Subcutaneous abdominal adipose tissue (tissue), 5 donors: ENCODE measurements around the gene LRMDA.

Source experiments
- H3K27ac ChIP-seq: one replicate; pipeline ENCODE4 v1.7.0; 2013; ENCODE audit warnings: low read depth, mild to moderate bottlenecking, inconsistent platforms, low read length, moderate library complexity
- H3K27me3 ChIP-seq, 5 donors: one replicate each; pipeline ENCODE4 v1.7.0; 2013; ENCODE audit warnings: low read length in 5 of 5, inconsistent platforms in 1 of 5; ENCODE audit not compliant: control insufficient read depth in 5 of 5, insufficient read depth in 4 of 5
- H3K36me3 ChIP-seq, 5 donors: one replicate each; pipeline ENCODE4 v1.7.0; 2013; ENCODE audit warnings: low read length in 5 of 5; ENCODE audit not compliant: control insufficient read depth in 5 of 5, insufficient read depth in 5 of 5
- H3K4me1 ChIP-seq, 5 donors: one replicate each; pipeline ENCODE4 v1.7.0; 2013; ENCODE audit warnings: low read length in 5 of 5, mild to moderate bottlenecking in 3 of 5, moderate library complexity in 1 of 5; ENCODE audit not compliant: control insufficient read depth in 5 of 5, insufficient read depth in 5 of 5
- H3K4me3 ChIP-seq, 5 donors: one replicate each; pipeline ENCODE4 v1.7.0; 2013; ENCODE audit warnings: low read length in 5 of 5, low read depth in 1 of 5
- H3K9ac ChIP-seq, 5 donors: one replicate each; pipeline ENCODE4 v1.7.0; 2013; ENCODE audit warnings: low read length in 5 of 5, mild to moderate bottlenecking in 4 of 5, moderate library complexity in 3 of 5
- H3K9me3 ChIP-seq, 5 donors: one replicate each; pipeline ENCODE4 v1.7.0; 2013; ENCODE audit warnings: low read length in 5 of 5; ENCODE audit not compliant: control insufficient read depth in 5 of 5
- donor health status: healthy.
- donor health status: healthy.
- donor health status: healthy.
- donor health status: healthy.
- donor health status: healthy.

Gene LRMDA

GRCh38 chr10:75525067-75525466 lies 93.6 kb downstream of the LRMDA start:
- Histone ChIP-seq H3K9ac (no peak overlapping the region), H3K27ac (no peak overlapping the region), H3K4me1 (peaks cover 0 to 4% (median 0%) of the 10 kb centered on the region in 5 donors), H3K27me3 (no peaks in the 10 kb centered on the region), H3K36me3 (no peaks in the 10 kb centered on the region), H3K9me3 (no peaks in the 10 kb centered on the region), H3K4me3 (no peak overlapping the region)

DNA sequence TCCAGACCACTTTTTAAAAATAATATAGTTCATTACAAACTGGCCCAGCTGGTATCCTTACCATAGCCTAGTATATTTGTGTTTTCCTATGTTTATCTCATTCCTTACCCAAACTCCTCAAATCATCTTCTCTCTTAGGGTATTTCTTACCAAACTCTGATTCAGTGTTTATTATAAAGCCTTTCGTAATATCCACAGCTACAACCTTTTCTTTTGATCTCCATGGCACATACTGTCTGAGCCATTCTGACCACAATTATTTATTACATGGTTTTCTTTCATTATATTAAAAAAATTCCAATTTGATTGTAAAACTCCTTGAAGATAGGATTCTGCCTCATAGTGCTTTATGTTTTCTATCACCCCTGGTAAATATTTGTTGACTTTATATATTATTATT lies 94.2 kb downstream of the LRMDA start:
- Histone ChIP-seq H3K27ac (no peak overlapping the region), H3K36me3 (no peaks in the 10 kb centered on the region), H3K9me3 (no peaks in the 10 kb centered on the region), H3K9ac (no peak overlapping the region), H3K4me1 (peaks cover 0 to 4% (median 0%) of the 10 kb centered on the region in 5 donors), H3K4me3 (no peak overlapping the region), H3K27me3 (no peaks in the 10 kb centered on the region)

DNA sequence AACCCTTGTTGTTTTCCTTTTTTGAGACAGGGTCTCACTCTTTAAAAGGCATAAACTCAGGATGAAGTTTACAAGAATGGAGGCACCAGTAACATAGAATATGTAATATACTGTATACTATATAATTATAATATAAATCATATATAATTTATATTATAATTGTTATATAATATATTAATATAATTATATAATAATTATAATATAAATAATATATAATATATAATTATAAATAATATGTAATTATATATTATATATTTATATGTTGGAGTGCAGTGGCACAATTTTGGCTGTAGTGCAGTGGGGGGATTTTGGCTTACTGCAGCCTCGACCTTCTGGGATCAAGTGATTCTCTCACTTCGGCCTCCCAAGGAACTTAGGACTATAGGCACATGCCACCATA lies 96.1 kb downstream of the LRMDA start:
- Histone ChIP-seq H3K4me3 (no peak overlapping the region), H3K27me3 (no peaks in the 10 kb centered on the region), H3K9ac (no peak overlapping the region), H3K27ac (no peak overlapping the region), H3K4me1 (peaks cover 0 to 4% (median 0%) of the 10 kb centered on the region in 5 donors), H3K9me3 (no peaks in the 10 kb centered on the region), H3K36me3 (no peaks in the 10 kb centered on the region)

- Histone ChIP-seq H3K4me3 (no peak overlapping the region), H3K4me1 (peaks cover 0 to 4% (median 0%) of the 10 kb centered on the region in 5 donors), H3K27me3 (no peaks in the 10 kb centered on the region), H3K9ac (no peak overlapping the region), H3K9me3 (no peaks in the 10 kb centered on the region), H3K27ac (no peak overlapping the region), H3K36me3 (no peaks in the 10 kb centered on the region)
Observed at GRCh38 chr10:75528392-75528791, 97.0 kb downstream of the LRMDA start.

DNA sequence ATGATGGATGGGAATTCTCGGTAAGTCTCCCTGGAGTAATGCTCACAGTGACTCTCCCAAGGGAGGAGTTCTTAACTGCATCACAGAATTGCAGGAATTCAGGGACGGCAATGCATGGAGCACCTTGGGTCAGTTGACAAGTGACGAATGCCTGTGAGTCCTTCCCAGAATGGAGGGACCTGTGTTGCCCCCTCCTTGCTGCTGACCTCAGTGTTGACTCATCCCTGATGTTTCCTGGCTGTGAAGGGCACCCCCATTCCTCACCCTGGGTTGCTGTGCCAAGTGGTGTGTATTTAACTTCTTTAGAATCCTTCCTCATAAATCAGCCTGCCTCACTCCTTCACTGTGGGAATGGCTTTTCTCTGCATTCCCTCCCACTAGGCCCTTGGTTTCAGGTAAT lies 98.9 kb downstream of the LRMDA start:
- Histone ChIP-seq H3K4me1 (peaks cover 0 to 4% (median 0%) of the 10 kb centered on the region in 5 donors), H3K4me3 (no peak overlapping the region), H3K9ac (no peak overlapping the region), H3K9me3 (no peaks in the 10 kb centered on the region), H3K27ac (no peak overlapping the region), H3K36me3 (no peaks in the 10 kb centered on the region), H3K27me3 (no peaks in the 10 kb centered on the region)

GRCh38 chr10:75531571-75532031 lies 100.2 kb downstream of the LRMDA start:
- H3K4me1 ChIP-seq: peaks cover 0 to 4% (median 0%) of the 10 kb centered on the region in 5 donors
- no peaks in the 10 kb centered on the region for H3K9me3 ChIP-seq
- no peak overlapping the region for H3K4me3 ChIP-seq
- no peaks in the 10 kb centered on the region for H3K36me3 ChIP-seq
- no peak overlapping the region for H3K9ac ChIP-seq
- H3K27me3 ChIP-seq: no peaks in the 10 kb centered on the region
- H3K27ac ChIP-seq: no peak overlapping the region

DNA sequence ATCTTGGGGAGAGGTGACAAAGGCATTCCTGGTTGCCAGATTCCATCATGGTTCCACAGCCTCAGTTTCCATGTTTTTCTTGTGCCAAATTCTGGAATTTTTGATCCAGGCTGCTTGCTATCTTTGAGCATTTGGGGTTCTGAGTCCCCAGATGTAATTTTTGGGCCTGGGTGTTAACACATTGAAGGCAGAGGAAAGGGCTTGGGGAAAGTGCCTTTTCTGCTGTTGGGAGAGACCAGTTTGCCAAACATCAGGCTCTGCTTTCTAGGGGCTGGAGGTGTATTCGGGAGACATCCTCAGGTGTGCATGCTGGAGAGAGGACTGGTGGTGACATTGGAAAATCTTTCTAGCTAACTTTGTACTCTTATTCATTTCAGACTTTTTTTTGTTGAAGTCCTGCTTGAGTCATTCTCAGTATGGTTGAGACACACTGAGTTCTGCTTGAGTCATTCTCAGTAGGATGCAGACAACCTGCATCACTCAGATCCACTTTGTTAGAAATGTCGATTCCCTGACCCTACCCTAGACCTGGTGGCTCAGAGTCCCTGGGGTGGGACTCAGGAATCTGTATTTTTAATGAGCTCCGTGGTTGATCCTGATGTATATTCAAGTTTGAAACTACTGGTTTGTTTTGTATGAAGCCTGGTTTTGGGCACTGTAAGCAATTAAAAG lies 101.0 kb downstream of the LRMDA start:
- H3K36me3 ChIP-seq: no peaks in the 10 kb centered on the region
- no peak overlapping the region for H3K27ac ChIP-seq
- no peak overlapping the region for H3K4me3 ChIP-seq
- no peaks in the 10 kb centered on the region for H3K27me3 ChIP-seq
- no peaks in the 10 kb centered on the region for H3K9me3 ChIP-seq
- peaks cover 0 to 4% (median 0%) of the 10 kb centered on the region in 5 donors for H3K4me1 ChIP-seq
- H3K9ac ChIP-seq: no peak overlapping the region

GRCh38 chr10:75538144-75538543 lies 106.7 kb downstream of the LRMDA start:
- Histone ChIP-seq H3K9ac (no peak overlapping the region), H3K4me1 (peaks cover 2 to 23% (median 18%) of the 10 kb centered on the region in 5 donors), H3K36me3 (no peaks in the 10 kb centered on the region), H3K27ac (no peak overlapping the region), H3K9me3 (no peaks in the 10 kb centered on the region), H3K27me3 (no peaks in the 10 kb centered on the region), H3K4me3 (no peak overlapping the region)

GRCh38 chr10:75538765-75539164 lies 107.3 kb downstream of the LRMDA start:
- no peak overlapping the region for H3K4me3 ChIP-seq
- no peak overlapping the region for H3K27ac ChIP-seq
- H3K9ac ChIP-seq: no peak overlapping the region
- no peaks in the 10 kb centered on the region for H3K36me3 ChIP-seq
- H3K27me3 ChIP-seq: no peaks in the 10 kb centered on the region
- peaks cover 2 to 28% (median 22%) of the 10 kb centered on the region in 5 donors for H3K4me1 ChIP-seq
- no peaks in the 10 kb centered on the region for H3K9me3 ChIP-seq

DNA sequence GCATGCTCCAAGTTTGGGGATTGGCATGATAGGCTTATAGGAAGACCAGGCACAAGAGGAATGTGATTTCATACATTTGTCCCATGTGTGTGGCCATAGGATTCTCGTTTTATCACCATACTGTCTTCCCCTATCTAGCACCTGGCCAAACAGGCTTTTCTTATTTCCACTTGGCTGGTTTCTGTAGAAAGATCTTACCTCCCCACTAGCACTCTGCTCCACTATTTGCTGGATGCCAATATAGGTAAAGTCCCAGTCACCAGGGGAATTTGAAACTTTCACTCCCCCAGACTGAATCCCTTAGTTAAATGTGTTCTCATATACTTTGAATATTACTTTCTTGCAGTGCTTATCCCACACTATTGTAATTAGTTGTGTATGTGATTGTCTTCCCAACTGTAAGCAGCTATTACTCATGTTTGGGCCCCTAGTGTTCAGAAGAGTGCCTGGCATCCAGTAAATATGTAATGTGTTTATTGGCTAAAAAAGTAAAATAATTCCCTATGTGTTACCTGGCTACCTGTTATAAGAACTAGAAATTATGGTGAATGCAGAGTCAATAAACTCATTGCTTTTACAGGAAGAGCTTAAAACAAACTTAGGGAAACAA lies 109.0 kb downstream of the LRMDA start:
- no peak overlapping the region for H3K9ac ChIP-seq
- H3K4me3 ChIP-seq: no peak overlapping the region
- peak overlapping the region; percentile 92 for H3K27ac ChIP-seq
- no peaks in the 10 kb centered on the region for H3K27me3 ChIP-seq
- H3K4me1 ChIP-seq: peaks cover 2 to 41% (median 33%) of the 10 kb centered on the region in 5 donors
- H3K9me3 ChIP-seq: no peaks in the 10 kb centered on the region
- no peaks in the 10 kb centered on the region for H3K36me3 ChIP-seq
